GM10266 (cell line): ENCODE results near the gene CHMP1A.
A peak's percentile ranks its signal among the peaks of the same experiment; 100 is the strongest.

ENCODE experiments used
- DNase-seq: peaks from one replicate; pipeline ENCODE4 v3.0.0; 2012; ENCODE audit errors: extremely low spot score
- CTCF ChIP-seq: IDR thresholded peaks from 2 replicates; pipeline ENCODE4 v1.5.1; 2012; ENCODE audit warnings: mild to moderate bottlenecking, low read depth; ENCODE audit not compliant: control insufficient read depth, insufficient read depth; ENCODE audit errors: missing control alignments

CHMP1A gene

GRCh38 chr16:89657442-89658220 lies at the start of gene CHMP1A, which contains the start of gene SPATA33:
TSS of gene CHMP1A (minus strand) at chr16:89657708. CDS start at chr16:89657588, 120 bp downstream.
TSS of gene SPATA33 (plus strand) at chr16:89657836. CDS start at chr16:89657912, 76 bp downstream.
- peak; percentile 100 for DNase-seq
- TF ChIP-seq CTCF: no peak

- TF ChIP-seq CTCF: no peak
- DNase-seq: no peak
Observed at GRCh38 chr16:89706518-89707260, 49.2 kb upstream of the CHMP1A start.

GRCh38 chr16:89705006-89705405 lies 47.5 kb upstream of the CHMP1A start:
- no peak for TF ChIP-seq CTCF
- no peak for DNase-seq

GRCh38 chr16:89704281-89704680 lies 46.8 kb upstream of the CHMP1A start:
- no peak for DNase-seq
- TF ChIP-seq CTCF: no peak

- TF ChIP-seq CTCF: peak; percentile 56
- peak; percentile 99 for DNase-seq
Observed at GRCh38 chr16:89701425-89702406, 44.2 kb upstream of the CHMP1A start, which contains the start of gene SPATA2L. TSS of gene SPATA2L (minus strand) at chr16:89701705. CDS start at chr16:89701232, 473 bp downstream.

- peak; percentile 68 for TF ChIP-seq CTCF
- DNase-seq: peak; percentile 77
Observed at GRCh38 chr16:89700649-89701424, 43.3 kb upstream of the CHMP1A start.
